T-helper 17 cell (primary cell): ENCODE measurements around the gene SMARCA4. TPM values are rescaled to one million over a fixed set of nuclear protein-coding genes. Genes with fewer than 3 reads are reported as not detected.

ENCODE experiments used
- ATAC-seq: fragments of 150-1000 bp; cut with Tn5 transposase; 2 replicates; pipeline ENCODE4 v1.10.0; 2021; ENCODE audit warnings: mild to moderate bottlenecking, moderate library complexity
- DNase-seq, 3 donors: peaks; one replicate each; pipeline versions ENCODE4 v3.0.0 to v3.0.0-alpha.2; 2020 to 2021
- H3K9me3 ChIP-seq: one replicate; pipeline ENCODE4 v1.7.0; 2013; ENCODE audit warnings: low read length, mild to moderate bottlenecking; ENCODE audit not compliant: control insufficient read depth, poor library complexity, severe bottlenecking
- H3K27ac Mint-ChIP-seq: one replicate; pipeline ENCODE4 v1.8.0; 2022; ENCODE audit warnings: mild to moderate bottlenecking, moderate library complexity, mixed read lengths
- H3K27me3 Mint-ChIP-seq: one replicate; pipeline ENCODE4 v1.8.0; 2022; ENCODE audit warnings: mixed read lengths
- H3K36me3 Mint-ChIP-seq: one replicate; pipeline ENCODE4 v1.8.0; 2022; ENCODE audit warnings: low read depth, mixed read lengths
- H3K4me1 Mint-ChIP-seq: one replicate; pipeline ENCODE4 v1.8.0; 2022; ENCODE audit warnings: mild to moderate bottlenecking, mixed read lengths
- H3K4me3 Mint-ChIP-seq: one replicate; pipeline ENCODE4 v1.8.0; 2022; ENCODE audit warnings: mild to moderate bottlenecking, moderate library complexity, mixed read lengths
- total RNA-seq, 4 donors: library from RNA in 2 of 4; stranded (reverse) in 2 of 4; gene quantifications; one replicate each; pipeline ENCODE4 v1.2.3 and lab custom pipeline; 2022 to 2026

The SMARCA4 gene
- total RNA-seq, 2 donors from 2014 or later = 93.9 to 94.0 TPM

DNA sequence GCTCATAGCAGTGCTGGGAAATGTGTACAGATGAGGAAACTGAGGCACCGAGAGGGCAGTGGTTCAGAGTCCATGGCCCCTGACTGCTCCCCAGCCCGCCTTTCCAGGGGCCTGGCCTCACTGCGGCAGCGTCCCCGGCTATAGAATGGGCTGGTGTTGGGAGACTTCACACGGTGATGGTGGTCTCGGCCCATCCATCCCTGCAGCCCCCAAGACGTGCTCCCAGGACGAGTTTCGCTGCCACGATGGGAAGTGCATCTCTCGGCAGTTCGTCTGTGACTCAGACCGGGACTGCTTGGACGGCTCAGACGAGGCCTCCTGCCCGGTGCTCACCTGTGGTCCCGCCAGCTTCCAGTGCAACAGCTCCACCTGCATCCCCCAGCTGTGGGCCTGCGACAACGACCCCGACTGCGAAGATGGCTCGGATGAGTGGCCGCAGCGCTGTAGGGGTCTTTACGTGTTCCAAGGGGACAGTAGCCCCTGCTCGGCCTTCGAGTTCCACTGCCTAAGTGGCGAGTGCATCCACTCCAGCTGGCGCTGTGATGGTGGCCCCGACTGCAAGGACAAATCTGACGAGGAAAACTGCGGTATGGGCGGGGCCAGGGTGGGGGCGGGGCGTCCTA, 144.3 kb downstream of the SMARCA4 start:
- H3K27me3 Mint-ChIP-seq = no peaks in the 10 kb centered on the region
- H3K4me3 Mint-ChIP-seq = no peak overlapping the region
- H3K27ac Mint-ChIP-seq = no peak overlapping the region
- no peaks in the 10 kb centered on the region for H3K9me3 ChIP-seq
- H3K4me1 Mint-ChIP-seq = peaks cover under 1% of the 10 kb centered on the region
- ATAC-seq (no peak), DNase-seq (no peak)
- peaks cover 5% of the 10 kb centered on the region for H3K36me3 Mint-ChIP-seq

DNA sequence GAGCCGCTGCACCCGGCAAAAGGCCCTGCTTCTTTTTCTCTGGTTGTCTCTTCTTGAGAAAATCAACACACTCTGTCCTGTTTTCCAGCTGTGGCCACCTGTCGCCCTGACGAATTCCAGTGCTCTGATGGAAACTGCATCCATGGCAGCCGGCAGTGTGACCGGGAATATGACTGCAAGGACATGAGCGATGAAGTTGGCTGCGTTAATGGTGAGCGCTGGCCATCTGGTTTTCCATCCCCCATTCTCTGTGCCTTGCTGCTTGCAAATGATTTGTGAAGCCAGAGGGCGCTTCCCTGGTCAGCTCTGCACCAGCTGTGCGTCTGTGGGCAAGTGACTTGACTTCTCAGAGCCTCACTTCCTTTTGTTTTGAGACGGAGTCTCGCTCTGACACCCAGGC, 145.6 kb downstream of the SMARCA4 start:
- peaks cover 5% of the 10 kb centered on the region for H3K36me3 Mint-ChIP-seq
- no peak overlapping the region for H3K4me3 Mint-ChIP-seq
- ATAC-seq (no peak), DNase-seq (no peak)
- H3K27me3 Mint-ChIP-seq = no peaks in the 10 kb centered on the region
- H3K4me1 Mint-ChIP-seq = no peaks in the 10 kb centered on the region
- H3K27ac Mint-ChIP-seq = peak overlapping the region; percentile 11
- H3K9me3 ChIP-seq = no peaks in the 10 kb centered on the region

DNA sequence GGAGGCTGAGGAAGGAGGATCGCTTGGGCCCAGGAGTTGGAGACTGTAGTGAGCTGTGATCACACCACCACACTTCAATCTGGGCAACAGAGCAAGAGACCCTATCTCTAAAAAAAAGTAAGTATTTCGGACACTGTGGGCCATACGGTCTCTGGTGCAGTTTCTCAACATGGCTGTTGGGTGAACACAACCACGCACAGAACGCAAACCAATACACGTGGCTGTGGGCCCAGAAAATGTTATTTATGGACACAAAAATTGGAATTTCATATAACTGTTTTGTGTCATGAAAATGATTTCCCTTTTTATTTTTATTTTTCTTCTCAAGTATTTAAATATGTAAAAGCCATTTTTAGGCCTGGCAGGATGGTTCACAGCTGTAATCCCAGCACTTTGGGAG, 147.9 kb downstream of the SMARCA4 start:
- H3K27me3 Mint-ChIP-seq = no peaks in the 10 kb centered on the region
- no peak for DNase-seq
- peaks cover 8% of the 10 kb centered on the region for H3K36me3 Mint-ChIP-seq
- H3K4me3 Mint-ChIP-seq = no peak overlapping the region
- H3K27ac Mint-ChIP-seq = peak overlapping the region; percentile 65
- ATAC-seq = no peak
- no peaks in the 10 kb centered on the region for H3K9me3 ChIP-seq
- H3K4me1 Mint-ChIP-seq = peaks cover 3% of the 10 kb centered on the region

DNA sequence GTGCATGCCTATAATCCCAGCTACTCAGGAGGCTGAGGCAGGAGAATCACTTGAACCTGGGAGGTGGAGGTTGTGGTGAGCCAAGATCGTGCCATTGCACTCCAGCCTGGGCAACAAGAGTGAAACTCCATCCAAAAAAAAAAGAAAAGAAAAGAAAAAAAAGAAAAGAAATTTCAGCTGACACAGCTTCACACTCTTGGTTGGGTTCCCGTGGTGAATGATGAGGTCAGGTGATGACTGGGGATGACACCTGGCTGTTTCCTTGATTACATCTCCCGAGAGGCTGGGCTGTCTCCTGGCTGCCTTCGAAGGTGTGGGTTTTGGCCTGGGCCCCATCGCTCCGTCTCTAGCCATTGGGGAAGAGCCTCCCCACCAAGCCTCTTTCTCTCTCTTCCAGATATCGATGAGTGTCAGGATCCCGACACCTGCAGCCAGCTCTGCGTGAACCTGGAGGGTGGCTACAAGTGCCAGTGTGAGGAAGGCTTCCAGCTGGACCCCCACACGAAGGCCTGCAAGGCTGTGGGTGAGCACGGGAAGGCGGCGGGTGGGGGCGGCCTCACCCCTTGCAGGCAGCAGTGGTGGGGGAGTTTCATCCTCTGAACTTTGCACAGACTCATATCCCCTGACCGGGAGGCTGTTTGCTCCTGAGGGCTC, 150.4 kb downstream of the SMARCA4 start:
- DNase-seq = no peak
- H3K4me3 Mint-ChIP-seq = no peak overlapping the region
- H3K27me3 Mint-ChIP-seq = no peaks in the 10 kb centered on the region
- H3K4me1 Mint-ChIP-seq = peaks cover 3% of the 10 kb centered on the region
- H3K36me3 Mint-ChIP-seq = peaks cover 8% of the 10 kb centered on the region
- no peaks in the 10 kb centered on the region for H3K9me3 ChIP-seq
- no peak overlapping the region for H3K27ac Mint-ChIP-seq
- no peak for ATAC-seq

DNA sequence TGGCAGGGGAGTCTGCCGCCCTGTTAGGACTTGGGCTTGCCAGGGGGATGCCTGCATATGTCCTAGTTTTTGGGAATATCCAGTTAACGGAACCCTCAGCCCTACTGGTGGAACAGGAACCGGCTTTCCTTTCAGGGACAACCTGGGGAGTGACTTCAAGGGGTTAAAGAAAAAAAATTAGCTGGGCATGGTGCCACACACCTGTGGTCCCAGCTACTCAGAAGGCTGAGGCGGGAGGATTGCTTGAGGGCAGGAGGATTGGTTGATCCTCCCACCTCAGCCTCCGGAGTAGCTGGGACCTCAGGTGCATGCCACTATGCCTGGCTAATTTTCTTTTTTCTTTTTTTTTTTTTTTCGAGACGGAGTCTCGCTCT, 150.9 kb downstream of the SMARCA4 start:
- no peak overlapping the region for H3K27ac Mint-ChIP-seq
- ATAC-seq (no peak), DNase-seq (no peak)
- no peaks in the 10 kb centered on the region for H3K9me3 ChIP-seq
- peaks cover 3% of the 10 kb centered on the region for H3K4me1 Mint-ChIP-seq
- H3K4me3 Mint-ChIP-seq = no peak overlapping the region
- H3K27me3 Mint-ChIP-seq = no peaks in the 10 kb centered on the region
- H3K36me3 Mint-ChIP-seq = peaks cover 8% of the 10 kb centered on the region

Other genes starting within 250 kb of the SMARCA4 start
- gene DNM2, start 243.0 kb upstream of the SMARCA4 start, total RNA-seq = 100 to 1,000 TPM; 267 to 273 TPM
- 10 to 100 TPM in 1 of 2 donors, 1 to 10 TPM in 1; 8.7 to 10.5 TPM for gene TMED1, start 124.8 kb upstream of the SMARCA4 start, total RNA-seq
- gene C19orf38, start 112.6 kb upstream of the SMARCA4 start, total RNA-seq = 1 to 10 TPM; 1.6 to 2.2 TPM
- gene CARM1, start 89.5 kb upstream of the SMARCA4 start, total RNA-seq = 10 to 100 TPM; 22.9 to 24.3 TPM
- gene YIPF2, start 32.4 kb upstream of the SMARCA4 start, total RNA-seq = 10 to 100 TPM; 19.5 to 19.8 TPM
- 10 to 100 TPM; 17.1 to 21.0 TPM for gene TIMM29, start 32.2 kb upstream of the SMARCA4 start, total RNA-seq
- gene LDLR, start 128.4 kb downstream of the SMARCA4 start, total RNA-seq = 100 to 1,000 TPM in 1 of 2 donors, 10 to 100 TPM in 1; 98.2 to 139 TPM
- under 1 TPM; 0.62 to 0.89 TPM for gene SPC24, start 194.8 kb downstream of the SMARCA4 start, total RNA-seq
- under 1 TPM; 0.63 to 0.72 TPM for gene KANK2, start 236.5 kb downstream of the SMARCA4 start, total RNA-seq